LNCaP clone FGC (cell line): ENCODE data around the gene KCNK6.
"Not testable (repeated sequence)": the region's sequence is repeated elsewhere in the genome, so short reads cannot be mapped to it uniquely, and the experiment has no call there.

Experiments
- DNase-seq: peaks from one replicate; pipeline ENCODE4 v3.0.0-alpha.2; 2011; ENCODE audit warnings: low read depth
- H3K4me3 ChIP-seq: 2 replicates; pipeline ENCODE4 v1.5.1; 2011; ENCODE audit warnings: mild to moderate bottlenecking, low read depth, low read length, control low read depth
- CTCF ChIP-seq: IDR thresholded peaks from 2 replicates; pipeline ENCODE4 v1.5.1; 2012; ENCODE audit warnings: mild to moderate bottlenecking; ENCODE audit not compliant: control insufficient read depth, insufficient read depth; ENCODE audit errors: extremely low read depth

KCNK6 gene

GRCh38 chr19:38336638-38337359 lies 17.2 kb downstream of the KCNK6 start:
- no peak for TF ChIP-seq CTCF
- peak; percentile 89 for DNase-seq
- peak overlapping the region; percentile 87 for H3K4me3 ChIP-seq

- no peak for TF ChIP-seq CTCF
- DNase-seq = no peak
- peak overlapping the region; percentile 87 for H3K4me3 ChIP-seq
Observed at GRCh38 chr19:38337360-38337653, 17.7 kb downstream of the KCNK6 start.

GRCh38 chr19:38339011-38339410 lies 19.4 kb downstream of the KCNK6 start:
- not testable (repeated sequence) for DNase-seq, H3K4me3 ChIP-seq

- no peak for TF ChIP-seq CTCF
- no peak for DNase-seq
- no peak overlapping the region for H3K4me3 ChIP-seq
Observed at GRCh38 chr19:38340927-38341326, 21.3 kb downstream of the KCNK6 start.

GRCh38 chr19:38346837-38347236 lies 27.2 kb downstream of the KCNK6 start:
- H3K4me3 ChIP-seq = no peak overlapping the region
- TF ChIP-seq CTCF = no peak
- no peak for DNase-seq

GRCh38 chr19:38350883-38351282 lies 31.2 kb downstream of the KCNK6 start:
- no peak for TF ChIP-seq CTCF
- no peak overlapping the region for H3K4me3 ChIP-seq
- no peak for DNase-seq

GRCh38 chr19:38351865-38352395 lies 32.3 kb downstream of the KCNK6 start:
- no peak for DNase-seq
- TF ChIP-seq CTCF = no peak
- H3K4me3 ChIP-seq = no peak overlapping the region

- no peak for DNase-seq
- H3K4me3 ChIP-seq = no peak overlapping the region
- no peak for TF ChIP-seq CTCF
Observed at GRCh38 chr19:38352611-38353010, 33.0 kb downstream of the KCNK6 start.
